ENCODE measurements around the gene UQCRFS1.

DNA sequence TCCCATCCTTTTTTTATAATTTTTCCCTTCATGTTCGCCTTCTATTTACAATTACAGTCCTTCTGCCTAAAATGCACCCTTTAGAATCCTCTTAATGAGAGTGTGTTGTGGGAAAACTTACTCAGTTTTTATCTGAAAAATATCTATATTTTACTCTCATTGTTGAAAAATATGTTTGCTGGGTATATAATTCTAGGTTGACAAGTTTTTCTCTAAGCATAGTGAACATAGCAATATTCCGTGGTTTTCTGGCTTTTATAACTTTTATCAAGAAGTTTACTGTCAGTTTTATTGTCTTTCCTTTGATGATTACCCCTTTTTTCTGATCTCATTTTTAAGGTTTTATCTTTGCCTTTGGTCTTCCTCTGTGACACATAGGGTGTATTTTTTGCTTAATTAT, 57.3 kb downstream of the UQCRFS1 start:
- TF ChIP-seq, protein P1, sequence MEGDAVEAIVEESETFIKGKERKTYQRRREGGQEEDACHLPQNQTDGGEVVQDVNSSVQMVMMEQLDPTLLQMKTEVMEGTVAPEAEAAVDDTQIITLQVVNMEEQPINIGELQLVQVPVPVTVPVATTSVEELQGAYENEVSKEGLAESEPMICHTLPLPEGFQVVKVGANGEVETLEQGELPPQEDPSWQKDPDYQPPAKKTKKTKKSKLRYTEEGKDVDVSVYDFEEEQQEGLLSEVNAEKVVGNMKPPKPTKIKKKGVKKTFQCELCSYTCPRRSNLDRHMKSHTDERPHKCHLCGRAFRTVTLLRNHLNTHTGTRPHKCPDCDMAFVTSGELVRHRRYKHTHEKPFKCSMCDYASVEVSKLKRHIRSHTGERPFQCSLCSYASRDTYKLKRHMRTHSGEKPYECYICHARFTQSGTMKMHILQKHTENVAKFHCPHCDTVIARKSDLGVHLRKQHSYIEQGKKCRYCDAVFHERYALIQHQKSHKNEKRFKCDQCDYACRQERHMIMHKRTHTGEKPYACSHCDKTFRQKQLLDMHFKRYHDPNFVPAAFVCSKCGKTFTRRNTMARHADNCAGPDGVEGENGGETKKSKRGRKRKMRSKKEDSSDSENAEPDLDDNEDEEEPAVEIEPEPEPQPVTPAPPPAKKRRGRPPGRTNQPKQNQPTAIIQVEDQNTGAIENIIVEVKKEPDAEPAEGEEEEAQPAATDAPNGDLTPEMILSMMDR (IDR thresholded peaks at IDR 0.05), result no peak
- no peak for TF ChIP-seq POLR2A (IDR thresholded peaks at IDR 0.05)

Data from Peyer's patch (tissue), 4 donors.